ENCODE data around the gene LRMDA.

Gene LRMDA

GRCh38 chr10:75496191-75496567 lies 64.8 kb downstream of the LRMDA start:
- no peak for DNase-seq (ENCODE audit: low read depth)
- no peak overlapping the region for H3K4me3 ChIP-seq (ENCODE audit: low read length)
- TF ChIP-seq, protein P1, sequence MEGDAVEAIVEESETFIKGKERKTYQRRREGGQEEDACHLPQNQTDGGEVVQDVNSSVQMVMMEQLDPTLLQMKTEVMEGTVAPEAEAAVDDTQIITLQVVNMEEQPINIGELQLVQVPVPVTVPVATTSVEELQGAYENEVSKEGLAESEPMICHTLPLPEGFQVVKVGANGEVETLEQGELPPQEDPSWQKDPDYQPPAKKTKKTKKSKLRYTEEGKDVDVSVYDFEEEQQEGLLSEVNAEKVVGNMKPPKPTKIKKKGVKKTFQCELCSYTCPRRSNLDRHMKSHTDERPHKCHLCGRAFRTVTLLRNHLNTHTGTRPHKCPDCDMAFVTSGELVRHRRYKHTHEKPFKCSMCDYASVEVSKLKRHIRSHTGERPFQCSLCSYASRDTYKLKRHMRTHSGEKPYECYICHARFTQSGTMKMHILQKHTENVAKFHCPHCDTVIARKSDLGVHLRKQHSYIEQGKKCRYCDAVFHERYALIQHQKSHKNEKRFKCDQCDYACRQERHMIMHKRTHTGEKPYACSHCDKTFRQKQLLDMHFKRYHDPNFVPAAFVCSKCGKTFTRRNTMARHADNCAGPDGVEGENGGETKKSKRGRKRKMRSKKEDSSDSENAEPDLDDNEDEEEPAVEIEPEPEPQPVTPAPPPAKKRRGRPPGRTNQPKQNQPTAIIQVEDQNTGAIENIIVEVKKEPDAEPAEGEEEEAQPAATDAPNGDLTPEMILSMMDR (conservative IDR thresholded peaks at IDR 0.05; ENCODE audit: low read depth, low read length): no peak

DNA sequence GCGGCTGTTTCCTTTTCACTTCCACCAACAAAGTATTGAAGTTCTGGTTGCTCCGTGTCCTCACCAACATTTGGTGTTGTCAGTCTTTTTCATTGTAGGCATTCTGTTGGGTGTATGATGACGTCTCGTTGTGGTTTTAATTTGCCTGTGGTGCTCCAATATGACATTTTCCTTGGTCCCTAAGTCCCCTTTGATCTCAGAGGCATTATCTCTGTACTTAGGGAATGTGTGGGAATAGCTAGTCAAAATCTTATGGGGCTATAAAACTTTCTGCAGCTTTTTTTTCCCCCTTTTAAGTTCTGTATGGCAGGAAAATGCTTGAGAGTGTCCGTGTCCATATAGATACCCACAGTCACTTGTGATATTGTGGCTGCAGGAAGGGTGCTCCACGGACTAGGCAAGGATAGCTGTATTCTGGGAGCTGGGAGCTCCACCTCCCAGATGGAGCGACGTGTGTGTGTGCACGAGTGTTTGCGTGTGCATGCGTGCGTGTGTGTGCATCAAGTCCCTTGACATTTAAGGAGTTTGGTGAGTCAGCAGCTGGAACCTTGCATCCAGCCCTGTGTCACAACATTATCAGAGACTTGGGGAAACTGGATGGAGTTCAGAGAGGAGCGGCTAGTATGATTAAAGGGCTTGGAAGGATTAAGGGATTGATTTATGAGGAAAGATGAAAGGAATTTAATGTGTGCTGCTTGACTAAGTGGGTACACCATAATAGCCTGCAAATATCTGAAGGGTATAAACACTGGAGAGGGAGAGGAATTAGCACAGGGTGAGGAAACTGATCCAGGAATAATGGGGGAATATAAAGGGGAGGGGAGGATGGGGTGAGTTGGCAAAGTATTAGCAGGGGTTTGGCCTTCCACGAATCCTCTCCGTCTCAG lies 66.8 kb downstream of the LRMDA start:
- DNase-seq (ENCODE audit: low read depth): peak; percentile 93
- TF ChIP-seq, protein P1 (conservative IDR thresholded peaks at IDR 0.05; ENCODE audit: low read depth, low read length): no peak
- no peak overlapping the region for H3K4me3 ChIP-seq (ENCODE audit: low read length)

DNA sequence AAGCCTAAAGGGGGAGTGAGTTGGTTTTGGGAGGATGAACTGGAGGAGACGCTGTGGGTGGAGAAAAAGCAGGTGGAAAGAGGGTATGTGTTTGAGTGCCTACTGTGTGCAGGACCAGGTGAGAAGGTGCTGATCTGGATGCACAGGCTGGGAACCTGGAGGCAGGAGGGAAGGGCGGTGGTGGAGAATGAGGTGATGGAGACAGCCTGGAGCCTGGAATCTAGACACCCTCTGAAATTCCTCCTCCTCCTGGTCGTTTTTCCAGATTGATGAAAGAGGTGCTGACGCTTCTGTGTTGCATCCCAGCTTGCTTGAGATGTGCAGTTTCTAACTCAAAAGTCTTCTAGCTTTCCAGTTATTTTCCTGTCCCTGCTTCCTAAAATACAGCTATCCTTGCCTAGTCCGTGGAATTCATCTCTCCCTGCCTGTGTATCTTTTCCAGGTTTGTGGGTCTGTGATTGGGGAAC lies 67.5 kb downstream of the LRMDA start:
- no peak overlapping the region for H3K4me3 ChIP-seq (ENCODE audit: low read length)
- no peak for DNase-seq (ENCODE audit: low read depth)

DNA sequence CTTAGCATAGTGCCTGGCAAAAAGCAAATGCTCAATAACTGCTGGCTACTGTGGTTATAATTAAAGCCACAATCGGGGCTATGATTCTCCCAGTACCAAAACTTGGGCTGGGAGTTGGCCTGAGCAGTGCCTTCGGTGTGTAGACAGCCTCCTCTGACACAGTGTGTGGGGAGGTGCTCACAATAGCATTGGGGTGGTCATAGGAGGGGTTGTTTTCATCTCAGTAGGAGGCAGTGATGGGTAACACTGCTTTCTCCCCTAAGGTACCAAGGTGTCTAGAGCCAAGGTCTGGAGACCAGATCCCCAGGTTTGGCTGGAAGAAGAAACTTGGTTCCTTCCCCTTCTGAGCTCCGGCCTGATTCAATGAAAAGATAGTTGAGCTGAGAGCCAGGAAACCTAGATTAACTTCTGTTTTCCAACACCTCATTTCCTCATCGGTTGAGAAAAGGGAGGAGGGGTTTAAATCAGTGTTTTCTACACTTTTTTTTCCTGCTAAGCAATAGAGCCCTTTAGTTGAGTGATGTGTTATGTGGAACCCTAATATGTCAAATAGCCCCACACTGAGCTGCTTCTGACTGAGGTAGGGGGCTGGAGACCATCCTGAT lies 68.2 kb downstream of the LRMDA start:
- no peak overlapping the region for H3K4me3 ChIP-seq (ENCODE audit: low read length)
- TF ChIP-seq, protein P1 (conservative IDR thresholded peaks at IDR 0.05; ENCODE audit: low read depth, low read length): no peak

More for the DNA sequence above, 67.5 kb downstream of the LRMDA start:
- TF ChIP-seq, protein P1 (conservative IDR thresholded peaks at IDR 0.05; ENCODE audit: low read depth, low read length): no peak

DNA sequence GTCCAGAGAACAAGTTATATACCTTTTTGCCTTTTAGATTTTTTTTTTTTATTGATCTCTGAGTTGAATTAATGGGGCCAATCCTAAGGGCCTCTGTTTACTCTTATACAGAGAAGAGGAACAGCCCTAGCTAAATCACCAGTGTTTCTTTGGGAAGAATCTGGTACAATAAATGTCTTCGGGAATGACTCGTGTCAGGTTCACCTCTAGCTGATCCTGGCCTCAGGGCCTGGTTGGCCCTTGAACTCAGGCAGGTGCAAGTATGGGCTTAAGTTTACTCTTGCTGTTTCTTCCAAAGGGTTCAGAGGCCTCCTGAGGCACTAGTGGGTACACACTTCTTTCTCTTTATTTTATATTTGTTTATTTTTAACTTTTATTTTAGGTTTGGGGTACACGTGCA lies 71.0 kb downstream of the LRMDA start:
- DNase-seq (ENCODE audit: low read depth): no peak
- TF ChIP-seq, protein P1 (conservative IDR thresholded peaks at IDR 0.05; ENCODE audit: low read depth, low read length): no peak
- no peak overlapping the region for H3K4me3 ChIP-seq (ENCODE audit: low read length)

More for the DNA sequence above, 68.2 kb downstream of the LRMDA start:
- no peak for DNase-seq (ENCODE audit: low read depth)

DNA sequence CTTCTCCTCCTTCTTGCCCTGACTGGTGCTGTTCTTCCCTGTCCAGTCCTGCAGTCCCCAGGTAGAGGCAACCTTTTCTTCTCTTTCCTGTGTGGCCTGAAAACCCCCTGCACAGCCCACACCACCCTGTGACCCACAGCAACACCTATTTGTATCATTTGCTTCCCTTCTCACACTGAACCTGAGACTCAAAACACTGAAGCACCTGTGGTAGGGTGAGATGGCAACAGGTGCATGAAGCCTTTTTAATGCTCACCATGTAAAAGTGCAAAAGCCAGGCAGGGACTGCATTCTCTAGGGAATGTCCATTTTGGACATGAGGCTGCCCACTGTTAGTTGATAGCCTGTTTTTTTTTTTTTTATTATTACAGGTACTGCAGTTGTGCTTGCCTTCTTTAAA lies 71.4 kb downstream of the LRMDA start:
- DNase-seq (ENCODE audit: low read depth): no peak
- H3K4me3 ChIP-seq (ENCODE audit: low read length): no peak overlapping the region
- TF ChIP-seq, protein P1 (conservative IDR thresholded peaks at IDR 0.05; ENCODE audit: low read depth, low read length): no peak
